ENCODE data around the gene PHF2.

PHF2 gene

GRCh38 chr9:93612052-93612795 lies 35.8 kb downstream of the PHF2 start:
- Histone ChIP-seq H3K9me3 (ENCODE audit: insufficient read depth, low read depth, low read length) (peaks cover 2% of the 10 kb centered on the region; the same call in 1 of the 2 replicates), H3K79me2 (ENCODE audit: insufficient read depth, low read length) (peaks cover 58% of the 10 kb centered on the region), H4K20me1 (ENCODE audit: insufficient read depth, low read length, poor library complexity, severe bottlenecking) (no peaks in the 10 kb centered on the region)

GRCh38 chr9:93612796-93613154 lies 36.4 kb downstream of the PHF2 start:
- no peak overlapping the region for H3K9ac ChIP-seq (ENCODE audit: low read depth, low read length, poor library complexity, severe bottlenecking)
- H3K4me2 ChIP-seq (ENCODE audit: low read depth, low read length, poor library complexity, severe bottlenecking), result no peak overlapping the region
- no peak overlapping the region for H2AFZ ChIP-seq (ENCODE audit: low read length)
- H3K27me3 ChIP-seq (ENCODE audit: insufficient read depth, low read length, poor library complexity, severe bottlenecking), result no peaks in the 10 kb centered on the region
- peaks cover 2% of the 10 kb centered on the region; the same call in 1 of the 2 replicates for H3K9me3 ChIP-seq (ENCODE audit: insufficient read depth, low read depth, low read length)
- no peaks in the 10 kb centered on the region for H3K9me2 ChIP-seq (replicated peaks; ENCODE audit: low read depth, low read length)
- H3K79me2 ChIP-seq (ENCODE audit: insufficient read depth, low read length), result peaks cover 58% of the 10 kb centered on the region
- H3K4me3 ChIP-seq (ENCODE audit: low read length, poor library complexity, severe bottlenecking), result no peak overlapping the region
- H3K36me3 ChIP-seq (ENCODE audit: insufficient read depth, low read length), result no peaks in the 10 kb centered on the region
- no peaks in the 10 kb centered on the region for H3F3A ChIP-seq (ENCODE audit: low read depth)
- H4K20me1 ChIP-seq (ENCODE audit: insufficient read depth, low read length, poor library complexity, severe bottlenecking), result no peaks in the 10 kb centered on the region
- no peak for TF ChIP-seq EZH2phosphoT487 (IDR thresholded peaks at IDR 0.05; ENCODE audit: borderline replicate concordance)
- no peak for TF ChIP-seq CTCF (conservative IDR thresholded peaks at IDR 0.05; ENCODE audit: low read length)
- peaks cover 6% of the 10 kb centered on the region for H3K4me1 ChIP-seq (ENCODE audit: insufficient read depth, low read length, poor library complexity, severe bottlenecking)

More at GRCh38 chr9:93612052-93612795, 35.8 kb downstream of the PHF2 start:
- no peaks in the 10 kb centered on the region for H3K36me3 ChIP-seq (ENCODE audit: insufficient read depth, low read length)
- no peaks in the 10 kb centered on the region for H3F3A ChIP-seq (ENCODE audit: low read depth)
- H3K9ac ChIP-seq (ENCODE audit: low read depth, low read length, poor library complexity, severe bottlenecking), result no peak overlapping the region
- no peaks in the 10 kb centered on the region for H3K9me2 ChIP-seq (replicated peaks; ENCODE audit: low read depth, low read length)
- no peaks in the 10 kb centered on the region for H3K27me3 ChIP-seq (ENCODE audit: insufficient read depth, low read length, poor library complexity, severe bottlenecking)
- H3K4me2 ChIP-seq (ENCODE audit: low read depth, low read length, poor library complexity, severe bottlenecking), result no peak overlapping the region
- no peak overlapping the region for H2AFZ ChIP-seq (ENCODE audit: low read length)
- TF ChIP-seq CTCF (conservative IDR thresholded peaks at IDR 0.05; ENCODE audit: low read length) (no peak), EZH2phosphoT487 (IDR thresholded peaks at IDR 0.05; ENCODE audit: borderline replicate concordance) (no peak)
- peaks cover 2% of the 10 kb centered on the region for H3K4me1 ChIP-seq (ENCODE audit: insufficient read depth, low read length, poor library complexity, severe bottlenecking)
- H3K4me3 ChIP-seq (ENCODE audit: low read length, poor library complexity, severe bottlenecking), result no peak overlapping the region

- H3F3A ChIP-seq (ENCODE audit: low read depth), result no peaks in the 10 kb centered on the region
- H3K27me3 ChIP-seq (ENCODE audit: insufficient read depth, low read length, poor library complexity, severe bottlenecking), result no peaks in the 10 kb centered on the region
- no peaks in the 10 kb centered on the region for H3K36me3 ChIP-seq (ENCODE audit: insufficient read depth, low read length)
- peaks cover 61% of the 10 kb centered on the region for H3K79me2 ChIP-seq (ENCODE audit: insufficient read depth, low read length)
- no peak overlapping the region for H3K4me3 ChIP-seq (ENCODE audit: low read length, poor library complexity, severe bottlenecking)
- no peaks in the 10 kb centered on the region for H3K9me2 ChIP-seq (replicated peaks; ENCODE audit: low read depth, low read length)
- TF ChIP-seq EZH2phosphoT487 (IDR thresholded peaks at IDR 0.05; ENCODE audit: borderline replicate concordance) (no peak), CTCF (conservative IDR thresholded peaks at IDR 0.05; ENCODE audit: low read length) (no peak)
- no peak overlapping the region for H3K9ac ChIP-seq (ENCODE audit: low read depth, low read length, poor library complexity, severe bottlenecking)
- no peak overlapping the region for H2AFZ ChIP-seq (ENCODE audit: low read length)
- peaks cover 2% of the 10 kb centered on the region; the same call in 1 of the 2 replicates for H3K9me3 ChIP-seq (ENCODE audit: insufficient read depth, low read depth, low read length)
- no peak overlapping the region for H3K4me2 ChIP-seq (ENCODE audit: low read depth, low read length, poor library complexity, severe bottlenecking)
- H4K20me1 ChIP-seq (ENCODE audit: insufficient read depth, low read length, poor library complexity, severe bottlenecking), result no peaks in the 10 kb centered on the region
- H3K4me1 ChIP-seq (ENCODE audit: insufficient read depth, low read length, poor library complexity, severe bottlenecking), result peaks cover 6% of the 10 kb centered on the region
These were observed 36.8 kb downstream of the PHF2 start for GRCh38 chr9:93613174-93613573.
